Posterior cingulate gyrus (tissue), 11 donors: ENCODE measurements around the gene STK11IP.

Experiments used
- DNase-seq, 10 donors: peaks; one replicate each; pipeline versions ENCODE4 v3.0.0 to v3.0.0-alpha.2; 2020 to 2021; ENCODE audit warnings: mixed read lengths in 3 of 10
- intact Hi-C: fragments of 100-400 bp; cut with DNase I; formaldehyde crosslinking; loops from one replicate; pipeline ENCODE4 v1.15.1; 2023

The STK11IP gene

DNA sequence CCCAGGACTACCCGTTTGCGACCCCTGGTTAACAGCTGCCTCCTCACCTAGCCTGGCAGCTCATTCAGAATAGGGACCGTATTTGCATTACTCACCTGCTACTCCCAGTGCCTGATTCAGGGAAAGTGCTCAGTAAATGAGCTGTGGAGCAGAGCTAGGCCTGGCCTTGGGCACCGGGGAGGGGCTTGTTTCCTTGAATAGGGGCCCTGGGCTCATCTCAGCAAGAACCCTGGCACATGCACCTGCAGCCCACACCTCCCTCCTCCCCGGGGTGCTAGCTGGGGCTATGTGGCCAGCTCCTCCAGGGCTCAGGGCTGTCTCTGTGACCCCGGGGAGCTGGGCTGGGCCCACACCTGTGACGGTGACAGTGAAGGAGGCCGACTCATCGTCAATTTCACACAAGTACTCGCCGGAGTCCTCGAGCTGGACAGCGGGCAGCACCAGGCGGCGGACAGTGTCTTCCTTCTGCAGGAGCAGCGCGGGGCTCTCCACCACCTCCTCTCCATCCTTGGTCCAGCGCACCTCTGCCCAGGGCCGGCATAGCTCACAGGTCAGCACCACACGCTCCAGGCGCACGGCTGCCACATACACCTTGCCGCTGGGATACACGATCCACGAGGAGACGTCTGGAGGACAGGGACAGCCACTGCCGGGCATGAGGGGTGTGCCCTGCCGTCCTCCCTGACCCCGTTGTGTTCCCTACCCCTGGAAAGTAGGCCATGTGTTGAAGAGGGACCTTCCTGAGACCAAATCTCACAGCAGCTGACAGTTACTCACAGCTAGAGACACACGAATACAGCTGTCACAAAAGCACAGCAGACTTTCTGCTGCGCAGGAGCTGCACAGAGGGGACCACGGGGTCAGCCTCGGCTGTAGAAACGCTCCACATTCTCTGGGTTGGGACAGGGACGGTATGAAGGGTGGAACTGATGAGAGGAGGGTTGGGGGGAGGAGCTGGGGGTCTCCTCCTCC lies 35.3 kb upstream of the STK11IP start:
- DNase-seq = peak in 3 of 10 donors; percentile 10 to 80 (median 76)

DNA sequence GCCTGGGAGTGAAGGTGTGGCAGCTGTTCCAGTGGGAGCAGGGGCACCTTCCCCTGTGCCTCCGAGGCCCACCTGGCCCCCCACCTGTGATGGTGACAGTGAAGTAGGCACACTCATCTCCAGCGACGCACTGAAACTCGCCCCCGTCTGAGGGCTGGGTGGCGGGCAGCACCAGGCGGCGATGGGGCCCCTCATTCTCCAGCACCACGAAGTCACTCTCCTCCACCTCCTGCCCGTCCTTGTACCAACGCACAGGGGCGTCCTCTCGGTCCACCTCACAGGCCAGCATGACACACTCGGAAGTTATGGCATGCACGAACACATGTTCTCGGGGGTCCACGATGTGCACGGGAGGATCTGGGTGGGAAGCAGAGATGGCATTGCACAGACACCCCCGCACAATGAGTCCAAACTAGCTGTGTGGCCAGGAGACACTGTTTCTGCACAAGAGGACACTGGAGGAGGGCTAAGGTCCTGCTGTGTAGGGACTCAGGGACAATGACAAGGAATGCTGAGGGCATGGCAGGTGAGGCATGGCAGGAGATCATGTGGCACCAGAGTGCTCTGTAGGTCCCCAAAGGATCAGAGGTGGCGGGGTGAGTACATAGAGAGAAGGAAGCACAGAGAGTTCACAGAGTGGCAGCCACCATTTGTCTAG lies 34.3 kb upstream of the STK11IP start:
- intact Hi-C loops = no loop called here
- DNase-seq = peak in 2 of 10 donors; percentile 36 to 81

More for the DNA sequence above, 35.3 kb upstream of the STK11IP start:
- intact Hi-C loops = no loop called here

DNA sequence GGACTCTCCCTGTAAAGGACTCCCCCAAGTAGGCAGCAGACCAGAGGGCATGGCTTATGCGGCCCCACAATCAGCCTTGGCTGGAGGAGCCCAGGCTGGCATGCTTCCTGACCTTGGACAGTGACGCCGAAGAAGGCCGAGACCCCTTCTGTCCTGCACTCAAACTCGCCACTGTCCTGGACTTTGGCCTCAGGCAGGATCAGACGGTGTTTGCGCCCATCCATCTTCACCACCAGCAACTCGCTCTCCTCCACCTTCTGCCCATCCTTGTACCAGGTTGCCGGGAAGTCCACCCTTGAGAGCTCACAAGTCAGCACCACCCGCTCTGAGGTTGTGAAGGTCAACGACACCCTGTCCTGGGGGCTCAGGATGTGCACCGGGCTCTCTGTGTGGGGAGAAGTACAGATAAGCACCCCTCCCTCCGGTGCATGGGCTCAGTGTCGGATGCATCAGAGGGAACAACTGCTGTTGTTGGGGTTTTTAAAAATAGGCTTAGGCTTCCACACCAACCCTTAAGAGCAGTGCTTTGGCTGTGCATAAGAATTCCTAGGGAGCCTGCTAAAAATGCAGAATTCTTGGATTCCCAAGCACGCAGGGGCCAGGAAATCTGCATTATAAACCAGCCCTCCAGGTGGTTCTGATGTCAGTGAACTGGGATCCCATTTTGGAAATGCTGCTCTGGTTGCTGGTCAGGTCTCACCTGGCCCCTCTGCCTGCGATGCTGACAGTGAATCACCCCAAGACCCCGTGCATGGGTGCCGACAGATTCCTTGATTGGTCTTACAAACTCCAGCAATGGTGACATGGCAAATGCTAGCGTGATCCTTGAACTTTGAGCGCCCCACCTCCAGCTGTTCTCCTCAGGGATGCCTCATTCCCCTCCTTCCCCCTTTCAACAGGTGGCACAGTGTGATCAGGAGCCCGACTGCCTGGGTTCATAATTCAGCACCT lies 32.3 kb upstream of the STK11IP start:
- DNase-seq = peak in 3 of 10 donors; percentile 13 to 72 (median 64)
- intact Hi-C loops = no loop called here

DNA sequence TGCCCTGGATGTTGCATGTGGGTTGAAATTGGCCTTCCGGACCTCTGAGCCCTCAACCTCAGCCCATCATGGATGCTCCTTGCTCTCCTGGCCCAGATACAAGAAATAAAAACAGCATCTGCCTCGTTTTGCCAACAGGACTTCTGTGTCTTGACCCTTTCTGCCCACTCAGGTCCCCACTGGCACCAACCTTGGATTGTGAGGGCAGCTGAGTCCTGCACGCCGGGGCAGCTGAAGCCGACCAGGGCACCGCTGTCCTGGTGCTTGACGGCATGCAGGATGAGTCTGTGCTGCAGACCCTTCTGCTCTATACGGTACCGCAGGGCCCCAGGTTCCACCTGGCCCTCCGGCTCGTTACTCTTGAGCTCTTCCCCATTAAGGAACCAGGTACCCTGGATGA lies 31.0 kb upstream of the STK11IP start:
- intact Hi-C loops = no loop called here
- DNase-seq = peak in 4 of 10 donors; percentile 5 to 74 (median 42)

DNA sequence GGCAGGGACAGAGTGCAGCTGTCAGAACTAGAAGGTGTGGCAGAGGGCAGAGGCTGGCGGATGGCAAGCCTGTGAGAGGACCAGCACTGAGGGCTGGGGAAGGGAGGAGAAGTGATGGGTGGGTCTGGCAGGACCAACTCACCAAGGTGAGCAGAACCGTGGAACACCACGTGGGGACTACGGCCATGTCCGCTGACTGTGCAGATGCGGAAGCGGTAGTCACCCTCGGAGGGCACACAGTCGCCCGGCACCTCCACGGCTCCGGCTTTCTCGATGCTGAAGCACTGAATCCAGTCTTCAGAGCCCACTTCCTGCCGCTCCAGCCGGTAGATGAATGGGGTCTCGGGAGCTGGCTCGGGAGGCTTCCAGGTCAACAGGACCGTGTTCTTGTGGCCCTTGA lies 30.5 kb upstream of the STK11IP start:
- peak in 3 of 10 donors; percentile 7 to 66 (median 66) for DNase-seq
- intact Hi-C loops = no loop called here

DNA sequence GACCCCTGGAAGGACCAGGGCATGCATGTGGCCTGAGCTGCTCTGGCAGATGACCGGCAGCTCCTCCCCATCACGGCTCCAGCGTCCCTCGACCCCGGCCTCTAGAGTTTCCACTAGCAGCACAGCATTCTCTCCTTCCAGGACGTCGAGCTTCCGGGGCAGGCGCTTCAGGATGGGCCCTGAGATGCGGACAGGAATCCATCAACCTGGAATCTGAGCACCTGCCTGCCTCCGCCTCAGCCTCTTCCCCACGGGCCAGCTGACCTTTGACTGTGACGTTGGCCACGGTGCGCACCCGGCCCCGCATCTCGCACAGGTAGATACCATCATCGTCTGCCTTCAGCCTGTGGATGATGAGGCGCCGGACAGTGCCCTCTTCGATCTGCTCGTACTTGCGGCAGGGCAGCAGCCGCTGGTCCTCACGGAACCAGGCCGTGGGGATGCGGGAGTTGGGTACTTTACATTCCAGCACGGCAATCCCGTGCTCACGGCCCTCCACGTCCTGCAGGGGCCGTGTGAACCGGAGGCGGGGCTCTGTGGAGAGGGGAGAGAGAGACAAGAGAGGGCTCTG lies 29.8 kb upstream of the STK11IP start:
- DNase-seq = peak in 3 of 10 donors; percentile 2 to 83 (median 67)
- intact Hi-C loops = no loop called here

DNA sequence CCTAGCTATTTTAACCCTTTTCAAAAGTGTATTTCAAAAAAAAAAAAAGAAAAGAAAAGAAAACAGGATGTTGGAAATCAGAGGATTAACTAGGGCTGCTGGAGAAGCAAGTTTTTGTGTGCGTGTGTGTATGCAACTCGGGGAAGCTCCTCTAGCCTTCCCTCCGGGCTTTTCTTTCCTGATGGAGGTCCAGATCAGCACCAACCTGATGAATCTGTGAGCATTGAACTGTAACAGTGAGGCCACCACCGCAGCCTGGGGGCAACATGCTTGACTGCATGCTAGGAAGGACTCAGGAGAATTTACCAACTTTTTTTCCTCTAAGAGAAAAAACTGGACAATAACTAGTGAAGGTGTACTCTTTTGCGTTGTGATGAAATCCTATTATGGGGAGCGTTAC lies 28.6 kb upstream of the STK11IP start:
- intact Hi-C loops = no loop called here
- peak in 3 of 10 donors; percentile 9 to 48 (median 22) for DNase-seq

DNA sequence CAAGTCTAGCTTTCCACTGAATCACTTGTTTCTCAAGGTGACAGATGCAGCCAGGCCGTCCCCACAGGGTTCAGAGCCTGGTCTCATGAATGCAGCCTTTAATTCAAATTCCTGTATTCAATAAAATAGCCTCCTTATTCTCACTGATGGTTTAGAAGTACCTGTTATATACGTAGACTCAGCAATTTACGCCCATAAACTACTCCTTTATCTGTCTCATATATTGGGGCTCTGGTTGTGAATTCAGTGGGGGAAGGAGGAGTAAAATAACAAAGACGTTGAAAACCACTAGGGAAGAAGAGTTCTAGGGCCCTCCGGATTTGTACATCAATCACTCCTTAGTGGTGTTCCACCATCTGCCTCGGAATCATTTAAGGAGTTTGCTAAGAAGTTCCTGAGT lies 28.0 kb upstream of the STK11IP start:
- intact Hi-C loops = no loop called here
- peak in 2 of 10 donors; percentile 9 to 16 for DNase-seq

DNA sequence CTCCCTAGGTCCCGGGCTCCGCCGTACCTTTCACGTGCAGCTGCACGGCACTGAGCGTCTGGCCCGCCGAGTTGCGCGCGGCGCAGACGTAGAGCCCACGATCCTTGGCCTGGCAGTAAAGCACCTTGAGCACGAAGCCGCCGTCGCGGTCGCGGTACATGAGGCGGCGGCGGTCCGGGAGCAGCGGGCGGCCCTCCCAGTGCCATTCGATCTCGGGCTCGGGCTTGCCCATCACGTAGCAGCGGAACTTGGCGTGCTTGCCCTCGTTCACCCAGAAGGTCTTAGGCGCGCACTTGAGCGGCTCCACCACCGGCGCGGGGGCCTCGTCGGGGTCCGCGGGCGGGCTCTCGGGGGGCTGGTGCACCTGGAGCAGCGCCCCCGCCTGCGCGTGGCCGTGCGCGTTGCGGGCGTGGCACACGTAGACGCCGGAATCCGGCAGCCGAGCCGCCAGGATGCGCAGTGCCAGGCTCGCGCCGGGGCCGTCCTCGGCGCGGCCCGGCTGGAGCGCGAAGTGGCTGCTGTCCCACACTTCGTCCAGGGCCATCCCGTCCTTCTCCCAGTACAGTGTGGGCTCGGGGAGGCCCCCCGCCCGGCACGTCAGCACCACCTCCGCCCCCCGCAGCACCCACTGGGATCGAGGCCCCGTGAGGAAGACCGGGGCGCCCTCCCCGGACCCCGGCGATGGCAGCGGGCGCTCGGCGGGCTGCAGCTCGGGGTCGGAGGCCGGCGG lies 27.3 kb upstream of the STK11IP start:
- intact Hi-C loops = no loop called here
- DNase-seq = peak in 4 of 10 donors; percentile 16 to 88 (median 57)

DNA sequence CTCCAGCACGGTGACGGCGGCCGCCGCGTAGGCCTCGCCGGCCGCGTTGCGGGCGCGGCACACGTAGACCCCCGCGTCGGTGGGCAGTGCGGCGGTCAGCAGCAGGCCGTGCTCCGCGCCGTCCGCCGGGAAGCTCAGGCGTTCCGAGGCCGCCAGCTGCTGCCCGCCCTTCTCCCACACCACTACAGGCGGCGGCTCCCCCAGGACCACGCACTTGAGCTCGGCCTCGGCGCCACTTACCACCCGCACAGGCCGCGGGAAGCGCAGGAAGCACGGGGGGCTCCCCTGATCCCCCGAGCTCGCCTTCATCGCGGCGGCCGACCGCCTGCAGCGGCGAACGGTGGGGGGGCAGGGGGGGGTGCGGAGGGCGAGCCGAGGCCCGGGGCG lies 26.7 kb upstream of the STK11IP start:
- DNase-seq = peak in 3 of 10 donors; percentile 11 to 81 (median 65)
- intact Hi-C loops = no loop called here

DNA sequence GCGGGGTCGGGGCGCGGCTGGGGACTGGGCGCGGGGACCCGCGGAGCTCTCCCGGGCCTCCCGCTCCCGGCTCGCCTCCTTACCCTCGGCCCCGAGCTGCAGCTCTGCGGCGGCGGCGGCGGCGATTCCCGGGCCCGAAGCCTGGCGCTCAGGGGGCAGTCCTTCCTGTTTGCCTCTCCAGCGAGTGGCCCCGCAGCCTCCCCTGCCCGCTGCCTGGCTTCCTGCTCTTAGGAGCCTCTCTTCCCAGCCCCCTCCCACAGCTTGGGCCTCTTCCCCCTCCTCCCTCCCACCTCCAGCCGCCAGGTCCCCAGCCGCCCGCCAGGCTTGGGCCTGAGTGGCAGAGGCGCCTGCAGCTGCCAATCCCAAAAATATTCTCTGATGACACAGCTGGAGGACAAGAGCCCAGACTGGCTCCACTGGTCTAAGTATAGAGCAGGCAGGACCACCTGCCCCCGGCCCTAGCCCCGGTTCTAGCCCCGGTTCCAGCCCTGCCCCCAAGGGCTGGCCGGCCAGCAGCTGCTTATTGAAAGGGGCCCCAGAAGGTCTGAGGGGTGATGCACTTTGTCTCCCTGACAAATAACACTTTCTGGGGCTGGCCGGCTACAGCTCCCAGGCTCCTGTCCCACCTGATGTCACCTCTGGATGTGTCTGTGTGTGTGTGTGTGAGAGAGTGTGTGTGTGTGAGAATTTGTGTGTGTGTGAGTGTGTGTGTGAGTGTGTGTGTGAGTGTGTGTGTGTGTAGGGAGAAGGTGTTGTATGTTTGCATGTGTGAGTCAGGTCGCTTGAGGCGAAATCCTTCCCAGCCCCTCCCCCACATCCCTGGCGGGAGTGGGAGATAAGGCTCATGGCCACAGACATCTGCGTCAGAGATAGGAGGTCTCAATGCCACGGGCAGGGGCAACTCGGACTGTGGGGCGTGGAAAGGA lies 26.1 kb upstream of the STK11IP start, which contains the start of gene OBSL1:
OBSL1 (minus strand) TSS at position 229 of the 926 bp plus-strand sequence. CDS start 307 bp downstream, outside the sequence.
- intact Hi-C loops = no loop called here
- peak; percentile 20 to 94 (median 68) for DNase-seq

DNA sequence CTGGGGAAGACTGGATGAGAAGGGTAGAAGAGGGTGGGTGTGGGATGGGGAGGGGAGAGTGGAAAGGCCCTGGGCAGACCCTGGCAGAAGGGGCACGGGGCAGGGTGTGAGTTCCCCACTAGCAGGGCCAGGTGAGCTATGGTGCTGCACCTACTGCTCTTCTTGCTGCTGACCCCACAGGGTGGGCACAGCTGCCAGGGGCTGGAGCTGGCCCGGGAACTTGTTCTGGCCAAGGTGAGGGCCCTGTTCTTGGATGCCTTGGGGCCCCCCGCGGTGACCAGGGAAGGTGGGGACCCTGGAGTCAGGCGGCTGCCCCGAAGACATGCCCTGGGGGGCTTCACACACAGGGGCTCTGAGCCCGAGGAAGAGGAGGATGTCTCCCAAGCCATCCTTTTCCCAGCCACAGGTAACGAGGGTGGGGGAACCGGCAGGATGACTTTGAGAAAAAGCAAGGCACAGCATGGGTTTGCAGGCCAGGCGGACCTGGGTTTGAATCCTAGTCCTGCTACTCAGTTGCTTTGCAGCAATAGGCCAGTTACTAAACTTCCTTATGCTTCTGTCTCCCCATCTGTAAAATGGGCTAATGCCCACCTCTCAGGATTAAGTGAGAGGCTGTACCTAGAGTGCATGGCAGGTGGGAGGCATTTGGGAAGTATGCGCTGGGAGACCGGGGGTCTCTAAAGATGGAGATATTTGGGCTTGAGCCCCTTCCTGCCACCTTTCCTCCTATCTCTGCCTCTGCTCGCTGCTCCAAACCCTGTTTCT lies 25.2 kb upstream of the STK11IP start, which contains the start of gene INHA:
INHA (plus strand) TSS at position 74 of the 765 bp plus-strand sequence; CDS start at position 139, 65 bp downstream.
- intact Hi-C loops = no loop called here
- peak in 3 of 10 donors; percentile 3 to 75 (median 59) for DNase-seq

DNA sequence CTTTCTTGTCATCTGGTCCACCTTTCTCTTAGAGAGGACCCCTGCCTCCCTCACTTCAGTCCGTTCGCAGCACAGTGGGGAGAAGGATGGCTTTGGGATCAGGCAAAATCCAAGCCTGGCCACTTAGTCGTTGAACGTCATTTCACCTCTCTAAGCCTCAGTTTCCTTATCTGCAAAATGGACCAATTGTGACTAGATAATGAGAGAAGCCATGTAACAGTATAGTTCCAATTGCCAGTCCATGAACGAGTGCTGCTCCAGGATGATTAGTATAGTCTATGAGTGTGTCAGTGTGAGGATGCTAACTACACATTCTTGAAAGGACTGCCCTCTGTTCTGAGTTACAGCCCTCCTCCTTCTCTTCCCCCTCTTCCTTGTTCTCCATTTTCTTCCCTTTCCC lies 24.5 kb upstream of the STK11IP start:
- intact Hi-C loops = no loop called here
- DNase-seq = peak in 3 of 10 donors; percentile 0 to 26 (median 12)

DNA sequence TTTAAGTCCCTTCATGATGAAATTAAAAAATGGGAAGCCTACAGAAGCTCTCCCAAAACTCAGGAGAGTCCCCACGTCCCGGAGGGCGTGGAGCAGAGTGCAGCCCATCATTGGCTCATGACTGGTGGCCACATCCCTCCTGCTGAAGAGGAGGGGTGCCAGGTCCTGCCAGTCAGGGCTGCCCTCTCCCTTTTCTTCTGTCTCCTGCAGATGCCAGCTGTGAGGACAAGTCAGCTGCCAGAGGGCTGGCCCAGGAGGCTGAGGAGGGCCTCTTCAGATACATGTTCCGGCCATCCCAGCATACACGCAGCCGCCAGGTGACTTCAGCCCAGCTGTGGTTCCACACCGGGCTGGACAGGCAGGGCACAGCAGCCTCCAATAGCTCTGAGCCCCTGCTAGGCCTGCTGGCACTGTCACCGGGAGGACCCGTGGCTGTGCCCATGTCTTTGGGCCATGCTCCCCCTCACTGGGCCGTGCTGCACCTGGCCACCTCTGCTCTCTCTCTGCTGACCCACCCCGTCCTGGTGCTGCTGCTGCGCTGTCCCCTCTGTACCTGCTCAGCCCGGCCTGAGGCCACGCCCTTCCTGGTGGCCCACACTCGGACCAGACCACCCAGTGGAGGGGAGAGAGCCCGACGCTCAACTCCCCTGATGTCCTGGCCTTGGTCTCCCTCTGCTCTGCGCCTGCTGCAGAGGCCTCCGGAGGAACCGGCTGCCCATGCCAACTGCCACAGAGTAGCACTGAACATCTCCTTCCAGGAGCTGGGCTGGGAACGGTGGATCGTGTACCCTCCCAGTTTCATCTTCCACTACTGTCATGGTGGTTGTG lies 23.0 kb upstream of the STK11IP start:
- intact Hi-C loops = no loop called here
- DNase-seq = peak in 4 of 10 donors; percentile 9 to 77 (median 60)

DNA sequence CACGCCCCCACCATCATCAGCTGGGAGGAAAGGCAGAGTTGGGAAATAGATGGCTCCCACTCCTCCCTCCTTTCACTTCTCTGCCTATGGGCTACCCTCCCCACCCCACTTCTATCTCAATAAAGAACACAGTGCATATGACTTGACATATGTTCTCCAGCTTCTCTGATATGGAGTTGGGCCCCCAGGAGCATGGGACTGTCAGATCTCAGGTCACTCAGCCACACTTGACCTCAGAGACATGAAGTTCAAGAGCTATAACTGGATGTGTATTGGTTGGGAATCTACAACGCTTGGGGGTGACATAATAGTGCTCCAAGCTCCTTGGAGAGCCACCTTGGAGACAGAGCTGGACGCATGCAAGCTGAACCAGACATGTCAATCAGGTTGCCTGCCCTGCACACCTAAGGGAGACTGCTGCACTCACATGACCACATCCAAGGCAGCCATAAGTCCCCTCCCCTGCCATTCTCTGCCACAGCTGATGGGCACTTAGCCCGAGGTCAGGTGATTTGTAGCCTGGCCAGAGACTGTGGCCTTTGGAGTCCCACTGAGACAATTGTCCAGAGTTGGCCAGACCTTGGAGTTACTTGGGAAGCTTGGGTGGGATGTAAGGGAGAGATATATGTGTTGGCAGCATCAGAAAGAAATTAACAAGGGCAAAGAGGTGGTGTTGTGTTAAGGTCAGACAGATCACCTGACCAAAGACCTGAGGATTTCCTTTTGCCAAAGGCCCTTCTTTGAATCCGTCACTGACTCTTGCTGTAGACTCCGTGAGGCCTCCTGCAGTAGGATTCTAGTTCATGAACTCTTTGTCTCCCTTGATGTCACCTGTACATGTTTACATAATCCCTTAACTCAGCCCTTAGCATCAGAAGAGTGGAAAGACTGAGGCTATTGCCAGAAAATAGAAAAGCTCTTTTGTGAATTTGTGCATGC lies 21.8 kb upstream of the STK11IP start:
- peak in 4 of 10 donors; percentile 5 to 34 (median 28) for DNase-seq
- intact Hi-C loops = no loop called here
